Measurements from ENCODE around the gene PARN. TPM values are rescaled to one million over a fixed set of nuclear protein-coding genes. Genes with fewer than 3 reads are reported as not detected.

Gene PARN
- total and polyA plus RNA-seq, 2 of the 4 experiments (the other 2 are of a cell fraction), result 24.6 to 25.1 TPM

- dilution Hi-C loops (cut with HindIII; ENCODE audit: low sequenced_read_pairs, unreplicated experiment) (no loop called here), intact Hi-C loops (cut with micrococcal nuclease) (no loop called here), in situ Hi-C loops (cut with MboI; ENCODE audit: low sequenced_read_pairs) (no loop called here)
- DNase-seq (no peak), ATAC-seq (ENCODE audit: low read depth) (no peak)
- H2BK20ac ChIP-seq (ENCODE audit: low read depth, low read length), result no peak overlapping the region
- no peak overlapping the region for H4K5ac ChIP-seq (ENCODE audit: low read depth, low read length)
- no peak overlapping the region for H3K9ac ChIP-seq (ENCODE audit: low read depth, low read length)
- H3K18ac ChIP-seq (ENCODE audit: low read depth, low read length), result no peak overlapping the region
- H2AK5ac ChIP-seq (ENCODE audit: low read depth, low read length), result no peak overlapping the region
- no peaks in the 10 kb centered on the region for H3K9me3 ChIP-seq (ENCODE audit: control insufficient read depth, insufficient read depth, low read length)
- ChIA-PET CTCF (no interaction called here), POLR2A (ENCODE audit: unreplicated experiment) (no interaction called here)
- 92% methylated on average over 6 of the region's 16 CpGs; no CpG with 5 or more reads in 1 of the 2 experiments for WGBS, 2 experiments (ENCODE audit: extremely low coverage in 2 of 2, insufficient read length in 1 of 2)
- H2BK5ac ChIP-seq (ENCODE audit: low read depth, low read length, poor library complexity, severe bottlenecking), result no peak overlapping the region
- BruUV-seq (replicated peaks), result TSS peak; percentile 70
- H2BK15ac ChIP-seq (ENCODE audit: low read depth, low read length), result no peak overlapping the region
- no peaks in the 10 kb centered on the region for H4K20me1 ChIP-seq (ENCODE audit: insufficient read depth, low read length)
- H3K14ac ChIP-seq (replicated peaks; ENCODE audit: low read depth, low read length), result no peak overlapping the region
- no peak overlapping the region for H3K4me2 ChIP-seq (ENCODE audit: low read depth, low read length)
- H3K4ac ChIP-seq (ENCODE audit: low read depth, low read length), result no peak overlapping the region
- H3K9me1 ChIP-seq (ENCODE audit: insufficient read depth, low read length), result 0 out of 2 replicates have a peak, but pooled peaks cover 3% of the 10 kb centered on the region
- no peak overlapping the region for H4K91ac ChIP-seq (ENCODE audit: insufficient read depth, low read depth, low read length)
- no peak overlapping the region for H3K56ac ChIP-seq (ENCODE audit: extremely low read depth, insufficient read depth, low read length)
- no peak overlapping the region for H2BK120ac ChIP-seq (ENCODE audit: low read depth, low read length)
- H2AFZ ChIP-seq (replicated peaks; ENCODE audit: low read length, poor library complexity), result peak overlapping the region; percentile 3
- H2AK9ac ChIP-seq (replicated peaks; ENCODE audit: low read depth, low read length, poor library complexity), result peak overlapping the region; percentile 11
- no peaks in the 10 kb centered on the region for H3K27me3 ChIP-seq (ENCODE audit: control insufficient read depth, insufficient read depth, low read length)
- no peaks in the 10 kb centered on the region for H3K4me1 ChIP-seq (ENCODE audit: control insufficient read depth, insufficient read depth, low read length)
- peaks cover 35% of the 10 kb centered on the region for H3K36me3 ChIP-seq (ENCODE audit: control insufficient read depth, insufficient read depth, low read length)
- no peak overlapping the region for H3K27ac ChIP-seq (ENCODE audit: insufficient read depth, low read length)
- H3K4me3 ChIP-seq (ENCODE audit: insufficient read depth, low read depth, low read length), result no peak overlapping the region
- H3K23ac ChIP-seq (ENCODE audit: low read depth, low read length), result no peak overlapping the region; the same call in 1 of the 2 replicates
- no peaks in the 10 kb centered on the region for H3K79me1 ChIP-seq (ENCODE audit: low read depth in 1 of 2, low read length in 2 of 2)
- no peak overlapping the region for H4K8ac ChIP-seq (ENCODE audit: low read depth in 2 of 2, low read length in 2 of 2)
- TF ChIP-seq RCOR1 (IDR thresholded peaks at IDR 0.05; ENCODE audit: insufficient replicate concordance, low read length), result no peak
- TF ChIP-seq NFE2L2 (IDR thresholded peaks at IDR 0.05; ENCODE audit: low read depth, low read length), result no peak
- TF ChIP-seq, protein P1, sequence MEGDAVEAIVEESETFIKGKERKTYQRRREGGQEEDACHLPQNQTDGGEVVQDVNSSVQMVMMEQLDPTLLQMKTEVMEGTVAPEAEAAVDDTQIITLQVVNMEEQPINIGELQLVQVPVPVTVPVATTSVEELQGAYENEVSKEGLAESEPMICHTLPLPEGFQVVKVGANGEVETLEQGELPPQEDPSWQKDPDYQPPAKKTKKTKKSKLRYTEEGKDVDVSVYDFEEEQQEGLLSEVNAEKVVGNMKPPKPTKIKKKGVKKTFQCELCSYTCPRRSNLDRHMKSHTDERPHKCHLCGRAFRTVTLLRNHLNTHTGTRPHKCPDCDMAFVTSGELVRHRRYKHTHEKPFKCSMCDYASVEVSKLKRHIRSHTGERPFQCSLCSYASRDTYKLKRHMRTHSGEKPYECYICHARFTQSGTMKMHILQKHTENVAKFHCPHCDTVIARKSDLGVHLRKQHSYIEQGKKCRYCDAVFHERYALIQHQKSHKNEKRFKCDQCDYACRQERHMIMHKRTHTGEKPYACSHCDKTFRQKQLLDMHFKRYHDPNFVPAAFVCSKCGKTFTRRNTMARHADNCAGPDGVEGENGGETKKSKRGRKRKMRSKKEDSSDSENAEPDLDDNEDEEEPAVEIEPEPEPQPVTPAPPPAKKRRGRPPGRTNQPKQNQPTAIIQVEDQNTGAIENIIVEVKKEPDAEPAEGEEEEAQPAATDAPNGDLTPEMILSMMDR (conservative IDR thresholded peaks at IDR 0.05; ENCODE audit: low read depth, low read length), result no peak
- no peak for TF ChIP-seq ELK1 (IDR thresholded peaks at IDR 0.05; ENCODE audit: borderline replicate concordance, low read depth, low read length)
- TF ChIP-seq, protein P2, sequence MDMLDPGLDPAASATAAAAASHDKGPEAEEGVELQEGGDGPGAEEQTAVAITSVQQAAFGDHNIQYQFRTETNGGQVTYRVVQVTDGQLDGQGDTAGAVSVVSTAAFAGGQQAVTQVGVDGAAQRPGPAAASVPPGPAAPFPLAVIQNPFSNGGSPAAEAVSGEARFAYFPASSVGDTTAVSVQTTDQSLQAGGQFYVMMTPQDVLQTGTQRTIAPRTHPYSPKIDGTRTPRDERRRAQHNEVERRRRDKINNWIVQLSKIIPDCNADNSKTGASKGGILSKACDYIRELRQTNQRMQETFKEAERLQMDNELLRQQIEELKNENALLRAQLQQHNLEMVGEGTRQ (IDR thresholded peaks at IDR 0.05; ENCODE audit: low read depth, low read length), result no peak
- TF ChIP-seq FOS (IDR thresholded peaks at IDR 0.05; ENCODE audit: low read depth, low read length), result no peak
- no peak for TF ChIP-seq CHD1 (IDR thresholded peaks at IDR 0.05; ENCODE audit: low read depth, low read length)
- no peak for TF ChIP-seq SMC3 (IDR thresholded peaks at IDR 0.05; ENCODE audit: low read depth, low read length)
- no peak for TF ChIP-seq POLR2A (IDR thresholded peaks at IDR 0.05; ENCODE audit: low read depth, low read length)
- TF ChIP-seq RAD21 (IDR thresholded peaks at IDR 0.05; ENCODE audit: low read length), result no peak
- no peak for TF ChIP-seq CEBPB (IDR thresholded peaks at IDR 0.05; ENCODE audit: low read depth, low read length)
- no peak for TF ChIP-seq MXI1 (IDR thresholded peaks at IDR 0.05; ENCODE audit: borderline replicate concordance, low read depth, low read length)
- TF ChIP-seq MAFK (IDR thresholded peaks at IDR 0.05; ENCODE audit: low read depth, low read length), result no peak
- TF ChIP-seq MAZ (IDR thresholded peaks at IDR 0.05; ENCODE audit: borderline replicate concordance, low read depth, low read length), result no peak
- TF ChIP-seq RFX5 (IDR thresholded peaks at IDR 0.05; ENCODE audit: low read depth, low read length), result no peak
These were observed 37.5 kb upstream of the PARN start for GRCh38 chr16:14667347-14668266.
